Stimulated activated CD4-positive, alpha-beta T cell treated with anti-CD3 and anti-CD28 coated beads, TNF-alpha, amount 100 ng/mL, for 4 hours (primary cell): ENCODE measurements around the gene SPTLC2.

ENCODE experiments used
- DNase-seq, 3 experiments: peaks; one replicate each; pipeline ENCODE4 v3.0.0-alpha.2; 2020; ENCODE audit warnings: low read depth in 3 of 3

The SPTLC2 gene

GRCh38 chr14:77507762-77508161, 108.7 kb downstream of the SPTLC2 start:
- DNase-seq, result no peak

DNA sequence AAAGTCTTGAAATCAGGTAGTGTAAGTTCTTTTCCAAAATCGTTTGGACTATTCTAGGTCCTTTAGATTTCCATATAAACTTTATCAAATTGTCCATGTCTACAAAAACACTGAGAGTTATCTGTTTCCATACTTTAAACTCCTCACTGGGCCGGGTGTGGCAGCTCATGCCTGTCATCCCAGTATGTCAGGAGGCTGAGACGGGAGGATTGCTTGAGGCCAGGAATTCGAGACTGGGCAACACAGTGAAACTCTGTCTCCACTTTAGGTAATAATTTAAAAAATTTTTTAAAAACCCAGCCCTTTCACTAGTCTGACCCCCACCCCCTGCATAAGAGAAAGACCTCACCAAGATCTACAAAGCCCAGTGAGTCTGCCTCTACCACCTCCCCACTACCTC, 111.4 kb downstream of the SPTLC2 start:
- DNase-seq, result no peak

DNA sequence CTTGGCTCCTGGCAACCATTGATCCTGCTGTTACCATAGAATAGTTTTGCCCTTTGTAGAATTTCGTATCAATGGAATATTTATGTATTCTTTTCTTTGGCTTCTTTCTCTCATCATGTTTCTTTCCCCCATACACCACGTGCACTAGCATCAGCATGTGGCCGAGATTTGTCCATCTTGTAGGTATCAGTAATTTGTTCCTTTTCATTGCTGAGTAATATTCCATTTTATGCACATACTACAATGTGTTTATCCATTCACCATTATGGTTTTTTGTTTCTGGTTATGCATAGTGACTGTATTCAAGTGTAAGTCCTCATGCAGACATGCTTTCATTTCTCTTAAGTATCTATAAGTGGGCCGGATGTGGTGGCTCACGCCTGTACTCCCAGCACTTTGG, 113.3 kb downstream of the SPTLC2 start:
- no peak for DNase-seq

- DNase-seq, result no peak
Measured at GRCh38 chr14:77502109-77502782, 114.2 kb downstream of the SPTLC2 start.

DNA sequence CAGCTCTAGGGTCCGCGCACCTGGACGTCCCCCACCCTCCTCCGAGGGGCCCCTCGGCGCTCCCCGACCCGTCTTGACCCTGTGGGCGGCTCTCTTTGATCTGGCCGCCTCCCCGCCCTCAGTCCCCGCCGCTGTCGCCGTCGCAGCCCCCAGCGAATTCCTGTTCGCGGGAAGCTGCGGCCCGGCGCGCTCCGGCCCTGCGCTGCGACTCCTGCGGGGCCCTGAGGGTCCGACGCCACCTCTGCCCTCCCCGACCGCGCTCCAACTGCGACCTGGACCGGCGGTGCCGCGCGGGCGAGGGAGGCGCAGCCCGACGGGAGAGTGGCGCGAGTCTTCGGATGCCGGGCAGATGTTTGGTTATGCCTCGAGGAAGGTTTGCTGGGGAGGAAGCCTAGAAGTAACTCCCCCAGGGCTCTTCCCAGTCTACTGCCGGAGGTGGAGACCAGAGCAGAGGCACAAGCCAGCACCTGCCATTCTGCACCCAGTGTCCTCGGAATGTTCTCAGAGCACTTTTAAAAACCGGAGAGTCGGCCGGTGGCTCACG, 117.4 kb downstream of the SPTLC2 start:
- DNase-seq, result no peak

DNA sequence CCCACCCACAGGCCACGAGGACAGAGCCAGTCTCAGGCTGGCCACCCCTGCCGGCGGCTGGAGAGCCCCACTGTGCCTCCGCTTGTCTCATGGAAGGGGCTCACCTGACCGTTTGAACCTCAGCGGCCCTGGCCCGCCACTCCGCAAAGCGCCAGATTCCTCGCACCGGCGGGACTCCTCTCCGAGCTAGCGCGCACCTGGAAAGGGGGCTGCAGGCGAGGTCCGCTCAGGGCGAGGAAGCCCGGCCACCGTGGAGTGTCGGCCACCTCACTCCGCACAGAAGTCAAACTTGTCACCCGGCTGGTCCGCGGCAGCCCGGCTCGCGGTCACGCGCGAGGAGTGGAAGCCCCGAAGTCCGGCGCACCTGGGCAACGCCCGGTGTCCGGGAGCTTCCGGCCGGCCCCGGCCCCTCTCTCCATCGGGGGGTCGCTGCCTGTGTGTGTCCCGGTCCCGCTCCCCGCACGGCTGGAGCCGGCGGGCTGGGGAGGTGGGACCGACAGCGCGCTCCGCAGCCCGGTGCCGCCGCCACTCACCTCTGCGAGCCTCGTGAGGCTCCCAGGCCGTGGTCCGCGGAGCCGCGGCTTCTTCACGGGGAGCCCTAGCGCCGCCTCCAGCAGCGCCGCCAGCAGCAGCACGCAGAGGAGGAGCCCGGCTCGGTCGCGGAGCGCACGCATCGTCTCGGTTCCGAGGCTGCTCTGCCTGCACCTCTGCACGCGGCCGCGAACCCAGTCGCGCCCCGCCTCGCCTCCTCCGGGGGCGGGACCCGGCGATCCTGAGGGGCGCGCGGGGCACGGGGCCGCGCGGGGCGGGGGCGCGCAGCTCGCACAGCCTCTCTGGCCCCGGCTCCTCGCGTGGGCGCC, 118.1 kb downstream of the SPTLC2 start, which contains the start of gene ISM2:
Gene ISM2 (minus strand): TSS at position 697 of the 860 bp plus-strand sequence. CDS start 23 bp downstream, at position 674.
- DNase-seq, result peak in 2 of 3 experiments; percentile 6 to 16

DNA sequence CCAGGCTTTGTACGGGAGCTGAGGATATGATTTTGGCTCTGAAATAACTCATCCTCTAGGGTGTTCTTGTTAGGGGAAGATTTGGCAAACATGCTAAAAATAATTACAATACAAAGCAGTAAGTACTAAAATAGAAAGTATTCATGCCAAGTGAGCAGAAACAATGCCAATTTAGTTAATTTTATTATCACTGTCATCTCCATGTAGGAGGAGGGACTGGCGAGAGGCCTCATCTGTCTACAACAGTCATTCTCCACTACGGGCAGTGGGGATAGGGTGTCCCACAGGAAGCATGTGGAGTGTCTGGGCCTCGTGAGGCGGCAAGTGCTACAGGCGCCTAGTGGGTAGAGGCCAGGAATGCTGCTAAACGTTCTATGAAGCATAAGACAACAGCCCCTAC, 121.1 kb downstream of the SPTLC2 start:
- no peak for DNase-seq

DNA sequence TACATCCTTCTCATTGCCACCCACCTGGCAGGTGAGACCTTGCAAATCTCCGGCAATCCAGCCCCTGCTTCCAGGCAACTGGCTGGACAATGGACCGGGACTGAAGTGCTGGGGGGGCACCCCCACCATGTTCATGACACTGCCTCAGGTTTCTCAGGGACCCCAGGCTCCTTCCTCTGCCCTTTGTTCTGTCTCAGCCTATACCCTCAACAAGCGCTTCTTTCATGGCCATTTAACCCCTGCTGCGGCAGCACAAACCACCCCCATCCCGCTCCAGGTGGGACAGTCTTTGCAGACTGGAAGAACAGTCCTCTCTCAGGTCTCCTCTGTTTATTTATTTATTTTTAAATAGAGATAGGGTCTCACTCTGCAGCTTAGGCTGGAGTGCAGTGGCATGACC, 125.4 kb downstream of the SPTLC2 start:
- DNase-seq, result no peak

DNA sequence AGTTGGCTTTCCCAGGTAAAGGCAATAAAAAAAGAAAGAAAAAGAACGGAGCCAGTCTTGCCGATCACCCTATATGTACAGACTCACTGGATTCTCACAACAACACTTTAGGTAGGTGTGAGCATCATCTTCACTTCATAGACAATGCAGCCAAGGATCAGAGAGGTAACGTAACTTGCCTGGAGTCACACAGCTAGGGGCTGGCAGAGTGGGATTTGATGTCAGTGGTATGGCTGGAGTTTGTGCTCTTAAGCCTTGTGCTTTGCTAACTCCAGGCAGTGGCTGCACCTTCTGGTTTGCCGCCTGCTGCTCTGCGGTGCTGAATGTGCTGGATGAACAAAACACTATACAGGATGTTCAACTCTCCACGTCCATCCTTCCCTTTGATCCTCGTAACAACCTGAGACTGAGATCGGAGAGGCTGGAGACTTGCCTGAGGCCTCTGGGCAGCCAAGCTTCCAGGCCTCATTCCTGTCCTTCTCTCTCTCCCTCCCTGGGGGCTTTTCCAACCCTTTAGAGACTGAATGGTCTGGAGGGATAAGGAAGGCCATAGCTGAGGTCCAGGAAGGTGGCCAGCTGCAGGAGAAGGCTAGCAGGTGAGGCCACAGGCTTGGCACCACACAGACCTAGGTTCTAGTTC, 126.0 kb downstream of the SPTLC2 start:
- DNase-seq, result no peak

DNA sequence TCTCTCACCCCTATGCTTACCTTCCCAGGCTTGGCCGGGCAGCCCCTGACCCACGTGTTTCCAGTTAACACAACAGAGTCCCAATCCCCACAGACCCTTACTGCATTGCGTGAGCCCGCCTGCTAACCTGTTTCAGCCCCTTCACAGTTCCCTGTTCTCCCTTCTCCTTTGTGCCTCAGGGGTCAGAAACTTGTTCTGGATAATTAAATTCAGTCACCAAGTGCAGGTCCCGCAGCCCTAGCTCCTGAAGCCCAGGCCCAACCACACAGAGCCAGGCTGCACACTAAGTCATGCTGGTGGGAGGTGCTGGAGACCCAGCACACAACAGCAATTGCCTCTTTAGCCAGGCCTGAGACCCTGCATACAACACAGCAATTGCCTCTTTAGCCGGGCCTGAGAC, 127.4 kb downstream of the SPTLC2 start:
- DNase-seq, result no peak

DNA sequence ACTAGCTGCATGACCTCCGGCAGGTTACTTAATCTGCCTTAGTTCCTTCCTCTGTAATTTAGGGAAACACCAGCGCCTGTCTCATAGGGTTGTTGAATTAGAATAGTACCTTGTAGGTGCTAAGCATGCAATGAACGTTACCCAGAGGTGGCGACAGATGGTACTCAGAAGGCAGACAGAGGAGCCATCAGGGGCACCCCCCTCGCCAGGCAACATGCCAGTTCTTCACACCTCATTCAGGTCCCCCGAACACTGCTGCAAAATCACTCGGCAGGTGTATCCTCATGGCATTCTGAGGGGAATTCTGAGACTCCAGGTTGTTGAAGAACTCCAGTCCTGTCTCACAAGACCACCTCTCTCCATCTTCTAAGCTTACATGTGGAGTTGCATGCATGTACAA, 127.9 kb downstream of the SPTLC2 start:
- DNase-seq, result no peak

- no peak for DNase-seq
Measured at GRCh38 chr14:77485901-77486678, 130.3 kb downstream of the SPTLC2 start.

GRCh38 chr14:77485256-77485655, 131.2 kb downstream of the SPTLC2 start:
- DNase-seq, result no peak

DNA sequence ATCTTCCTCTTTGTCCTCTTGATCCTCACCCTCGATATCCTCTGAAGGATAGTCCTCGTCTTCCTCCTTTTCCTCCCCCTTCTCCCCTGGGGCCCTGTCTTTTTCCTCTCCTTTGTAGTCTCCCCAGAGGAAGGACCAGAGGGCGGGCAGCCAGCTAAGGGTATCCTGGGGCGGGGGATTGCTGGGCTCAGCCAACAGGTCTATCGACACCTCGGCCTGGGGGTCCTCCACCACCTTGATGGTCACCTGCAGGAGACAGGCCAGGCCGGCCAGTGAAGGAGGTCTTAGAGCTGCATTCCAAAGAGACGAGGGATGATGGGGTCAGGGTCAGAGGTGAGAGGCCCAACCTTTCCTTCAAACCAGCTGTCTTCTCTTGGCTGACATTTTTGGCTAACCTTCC, 134.0 kb downstream of the SPTLC2 start:
- no peak for DNase-seq

DNA sequence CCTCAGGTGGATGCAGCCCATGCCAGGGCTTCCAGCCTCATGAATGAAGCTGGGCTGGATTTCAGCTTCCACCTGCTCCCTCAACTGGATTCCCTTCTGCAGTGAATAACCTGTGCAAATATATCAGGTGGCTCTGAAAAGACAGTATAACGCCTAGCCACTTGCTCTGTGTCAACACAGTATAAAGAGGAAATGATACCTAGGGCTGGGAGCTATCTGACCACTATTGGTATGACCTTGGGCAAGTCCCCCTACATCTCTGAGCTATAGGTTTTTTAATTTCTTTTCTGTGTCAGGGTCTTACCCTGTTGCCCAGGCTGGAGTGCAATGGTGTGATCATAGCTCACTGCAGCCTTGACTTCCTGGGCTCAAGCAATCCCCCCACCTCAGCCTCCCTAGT, 137.6 kb downstream of the SPTLC2 start:
- no peak for DNase-seq

DNA sequence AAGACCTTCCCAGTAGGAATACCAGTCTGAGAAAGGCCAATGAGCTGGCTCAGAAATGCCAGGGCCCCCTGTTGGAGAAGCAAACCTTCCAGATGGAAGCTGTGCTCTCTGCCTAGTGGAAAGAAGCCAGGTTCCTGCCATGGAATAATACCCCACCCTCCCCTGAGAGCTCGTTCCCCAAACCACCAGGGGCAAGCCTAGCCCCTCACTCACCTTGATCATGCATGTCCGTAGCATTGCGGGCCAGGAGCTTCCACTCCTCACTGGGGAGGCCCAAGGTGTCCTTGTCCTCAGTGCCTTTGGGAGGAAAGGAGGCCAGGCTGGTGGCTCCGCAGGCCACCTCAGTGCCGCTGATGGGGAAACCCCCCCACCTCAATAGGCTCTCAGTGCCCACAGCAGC, 138.4 kb downstream of the SPTLC2 start:
- DNase-seq, result no peak

GRCh38 chr14:77475432-77476115, 140.9 kb downstream of the SPTLC2 start:
- DNase-seq, result no peak

DNA sequence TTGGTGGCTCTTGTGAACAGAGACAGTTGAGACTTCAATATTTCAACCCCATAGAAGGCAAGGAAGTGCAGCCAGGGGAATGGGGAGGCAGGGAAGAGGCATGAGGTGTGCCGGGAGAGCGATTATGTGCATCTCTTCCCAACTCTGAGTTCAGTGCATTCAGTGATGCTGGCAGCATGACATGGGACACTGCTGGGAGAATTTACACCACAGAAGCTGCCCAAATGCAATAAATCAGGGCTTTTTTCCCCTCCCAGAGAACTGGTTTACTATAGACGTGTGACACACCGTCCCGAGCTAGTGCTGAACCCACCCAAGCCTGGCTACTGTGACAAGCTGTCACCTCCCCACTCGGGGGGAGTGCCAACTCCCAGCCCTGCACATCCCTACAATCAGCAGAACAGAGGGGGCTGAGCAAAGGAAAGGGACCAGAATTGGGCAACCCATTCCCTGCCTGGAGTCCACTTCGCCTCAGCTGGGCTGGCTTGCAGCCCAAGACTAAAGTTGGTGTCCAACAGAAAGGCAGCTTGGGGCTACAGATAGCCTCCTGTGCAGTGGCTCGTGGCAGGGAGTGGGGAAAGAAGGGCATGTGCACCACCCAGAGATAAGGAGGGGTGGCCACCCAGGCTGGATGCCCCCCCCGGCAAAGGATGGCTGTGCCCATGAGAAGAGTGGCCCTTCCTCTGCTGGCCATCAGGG, 141.8 kb downstream of the SPTLC2 start:
- DNase-seq, result no peak

DNA sequence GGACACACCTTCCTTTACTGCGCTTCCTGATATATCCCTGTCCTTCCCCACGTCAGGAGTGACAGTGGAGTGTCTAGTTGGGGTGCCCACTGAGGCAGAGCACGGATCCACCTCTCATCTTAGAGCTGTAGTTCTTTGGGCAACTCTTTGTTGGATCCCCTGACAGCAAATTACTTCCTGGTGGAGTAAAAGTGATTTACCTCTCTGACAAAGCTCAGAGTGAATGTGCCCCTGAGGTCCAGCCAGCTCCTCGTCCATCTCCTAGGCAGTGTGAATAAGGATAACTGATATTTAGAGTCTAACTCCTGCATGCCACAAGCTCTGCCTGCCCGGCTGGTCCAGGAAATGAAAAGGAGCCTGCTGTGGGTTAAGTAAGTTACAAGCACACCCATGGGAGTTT, 142.5 kb downstream of the SPTLC2 start:
- no peak for DNase-seq

DNA sequence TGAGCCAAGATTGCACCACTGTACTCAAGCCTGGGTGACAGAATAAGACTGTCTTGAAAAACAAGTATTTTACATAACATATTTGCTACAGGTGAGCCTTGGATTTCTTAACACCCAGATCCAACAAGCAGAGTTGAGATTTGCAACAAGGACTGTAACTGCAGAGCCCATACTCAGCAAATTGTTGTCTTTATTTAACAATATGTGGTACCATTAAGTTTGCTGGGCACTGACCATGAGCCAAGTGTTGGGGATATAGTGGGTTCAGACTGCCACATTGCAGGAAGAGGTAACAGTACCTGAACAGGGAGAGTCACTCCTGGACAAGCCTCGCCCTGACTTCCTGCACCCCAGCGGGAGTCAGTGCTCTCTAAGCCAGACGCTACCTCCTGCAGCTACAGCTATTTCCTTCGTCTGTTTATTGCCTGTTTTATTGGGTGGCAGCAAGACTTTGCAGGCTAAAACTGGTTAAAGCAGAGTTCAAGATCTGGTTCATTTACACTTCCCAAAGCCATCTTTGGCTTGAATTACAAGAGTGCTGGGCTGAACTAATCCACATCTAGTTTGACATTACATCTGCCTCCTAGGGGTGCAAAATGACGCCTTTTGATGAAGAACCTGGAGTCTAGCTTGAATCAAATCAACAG, 146.1 kb downstream of the SPTLC2 start:
- no peak for DNase-seq
